Transverse colon (tissue), 4 donors: ENCODE measurements around the gene SLC13A1. TPM values are rescaled to one million over a fixed set of nuclear protein-coding genes. Genes with fewer than 3 reads are reported as not detected.

ENCODE experiments used
- DNase-seq: peaks from one replicate; pipeline ENCODE4 v3.0.0-alpha.2; 2019
- H3K27ac ChIP-seq, 4 donors: fragments of 200-600 bp; sonication (generic); 2 replicates each; pipeline ENCODE4 v1.5.1; 2016 to 2018; ENCODE audit warnings: inconsistent platforms in 4 of 4
- H3K27me3 ChIP-seq: fragments of 200-600 bp; sonication (generic); 2 replicates; pipeline ENCODE4 v1.5.1; 2017; ENCODE audit warnings: inconsistent platforms
- H3K36me3 ChIP-seq, 4 donors: fragments of 200-600 bp; sonication (generic); 2 replicates each; pipeline ENCODE4 v1.5.1; 2017 to 2019; ENCODE audit warnings: inconsistent platforms in 4 of 4
- H3K4me1 ChIP-seq, 4 donors: fragments of 200-600 bp; sonication (generic); 2 replicates each; pipeline ENCODE4 v1.5.1; 2017 to 2020; ENCODE audit warnings: inconsistent platforms in 4 of 4
- H3K4me3 ChIP-seq, 4 donors: fragments of 200-600 bp; sonication (generic); 1 replicate in 1 of 4; 2 replicates in 3 of 4; pipeline versions ENCODE4 v1.5.1 to v1.6.1; 2017 to 2019; ENCODE audit warnings: inconsistent platforms in 4 of 4
- H3K9me3 ChIP-seq, 2 donors: fragments of 200-600 bp; sonication (generic); 2 replicates each; pipeline ENCODE4 v1.5.1; 2017 to 2019; ENCODE audit warnings: inconsistent platforms in 2 of 2
- CTCF ChIP-seq, 5 experiments: fragments of 200-600 bp in 3 of 5; fragments of 450-650 bp in 2 of 5; sonication (generic) in 3 of 5; IDR thresholded peaks; 1 replicate in 2 of 5; 2 replicates in 3 of 5; pipeline ENCODE4 v1.5.1; 2016 to 2017; ENCODE audit warnings: antibody characterized with exemption in 5 of 5, inconsistent platforms in 3 of 5, mild to moderate bottlenecking in 2 of 5, moderate library complexity in 1 of 5
- EP300 ChIP-seq: sonication (generic); formaldehyde crosslinking; IDR thresholded peaks from one replicate; pipeline ENCODE4 v1.6.1; 2017; ENCODE audit warnings: antibody characterized with exemption, low read depth
- POLR2A ChIP-seq: fragments of 450-650 bp; IDR thresholded peaks from one replicate; pipeline ENCODE4 v1.6.1; 2016; ENCODE audit warnings: antibody characterized with exemption, mild to moderate bottlenecking, moderate library complexity
- POLR2AphosphoS5 ChIP-seq, 3 donors: sonication (generic); formaldehyde crosslinking; IDR thresholded peaks; one replicate each; pipeline ENCODE4 v1.6.1; 2016; ENCODE audit warnings: antibody characterized with exemption in 3 of 3
- WGBS, 2 donors: methylation state at CpG; one replicate each; pipeline ENCODE4 v1.1.5; 2018; ENCODE audit warnings: low coverage in 1 of 2; 5-methylcytosine and 5-hydroxymethylcytosine counted together
- in situ Hi-C, 4 donors: fragments of 200-750 bp; cut with MboI; loops; one replicate each; pipeline versions ENCODE4 v1.15.0 to v1.15.1; 2017; ENCODE audit warnings: low sequenced_read_pairs in 3 of 4, low pct_ligation_motif_present in 1 of 4, low pct_unique_long_range_greater_than_20kb in 1 of 4
- intact Hi-C: fragments of 100-400 bp; cut with DNase I; formaldehyde crosslinking; loops from one replicate; pipeline ENCODE4 v1.15.1; 2023; ENCODE audit warnings: low total_unique reads
- total RNA-seq, 4 donors: library from RNA; depleted of rRNA; stranded (reverse); fragments of >200 nt; gene quantifications; one replicate each; pipeline ENCODE4 v1.1.0, GENCODE V29; 2016

SLC13A1 gene
- 1 to 10 TPM in 2 of 4 donors, not detected in 2; 2.1 to 7.5 TPM for total RNA-seq

- no peak within 1 kb of the TSS for H3K4me3 ChIP-seq
- intact Hi-C loops, result no loop called here
- no peaks in the 10 kb centered on the region for H3K36me3 ChIP-seq
- DNase-seq, result no peak
- peak within 1 kb of the TSS in 2 of 4 donors; percentile 1 to 4 for H3K27ac ChIP-seq
- TF ChIP-seq EP300, result no peak
- TF ChIP-seq POLR2A, result no peak
- no peak for TF ChIP-seq CTCF (IDR thresholded peaks at IDR 0.05)
- no peak for TF ChIP-seq POLR2AphosphoS5 (IDR thresholded peaks at IDR 0.05)
- WGBS, 2 donors, result 47 to 57% methylated on average over 4 of the region's 4 CpGs
- no peaks in the 10 kb centered on the region for H3K27me3 ChIP-seq
- H3K4me1 ChIP-seq, result peaks cover 0 to 12% (median 0%) of the 10 kb centered on the region in 4 donors
- in situ Hi-C loops, result no loop called here
- no peaks in the 10 kb centered on the region for H3K9me3 ChIP-seq
Measured at GRCh38 chr7:123199883-123200282, at the start of gene SLC13A1. Gene SLC13A1, minus strand, starts transcription at chr7:123199969. Its CDS starts 23 bp downstream, at chr7:123199946.

GRCh38 chr7:123244768-123245167 lies 45.0 kb upstream of the SLC13A1 start:
- WGBS, 2 donors, result 60 to 71% methylated on average over 1 of the region's 1 CpG
- Histone ChIP-seq H3K4me1 (peaks cover 0 to 17% (median 4%) of the 10 kb centered on the region in 4 donors), H3K9me3 (no peaks in the 10 kb centered on the region), H3K27ac (no peak overlapping the region), H3K36me3 (no peaks in the 10 kb centered on the region), H3K4me3 (no peak overlapping the region), H3K27me3 (no peaks in the 10 kb centered on the region)
- TF ChIP-seq CTCF (IDR thresholded peaks at IDR 0.05) (no peak), POLR2A (no peak)
- intact Hi-C loops (no loop called here), in situ Hi-C loops (no loop called here)
- no peak for DNase-seq

GRCh38 chr7:123242467-123243092 lies 42.8 kb upstream of the SLC13A1 start:
- intact Hi-C loops, result no loop called here
- DNase-seq, result peak; percentile 8
- Histone ChIP-seq H3K4me3 (no peak overlapping the region), H3K36me3 (no peaks in the 10 kb centered on the region), H3K27ac (peak overlapping the region in 2 of 4 donors; percentile 31 to 39), H3K9me3 (no peaks in the 10 kb centered on the region), H3K4me1 (peaks cover 0 to 17% (median 4%) of the 10 kb centered on the region in 4 donors), H3K27me3 (no peaks in the 10 kb centered on the region)
- WGBS, 2 donors, result 17 to 32% methylated on average over 5 of the region's 5 CpGs
- in situ Hi-C loops, result no loop called here
- TF ChIP-seq EP300 (no peak), POLR2AphosphoS5 (IDR thresholded peaks at IDR 0.05) (no peak), CTCF (IDR thresholded peaks at IDR 0.05) (no peak), POLR2A (no peak)

GRCh38 chr7:123241809-123242208 lies 42.0 kb upstream of the SLC13A1 start:
- no peak for TF ChIP-seq POLR2AphosphoS5 (IDR thresholded peaks at IDR 0.05)
- TF ChIP-seq EP300, result no peak
- TF ChIP-seq POLR2A, result no peak
- no peak for TF ChIP-seq CTCF (IDR thresholded peaks at IDR 0.05)
- DNase-seq, result no peak
- no peaks in the 10 kb centered on the region for H3K9me3 ChIP-seq
- no peaks in the 10 kb centered on the region for H3K36me3 ChIP-seq
- no peak overlapping the region for H3K4me3 ChIP-seq
- intact Hi-C loops (no loop called here), in situ Hi-C loops (no loop called here)
- H3K4me1 ChIP-seq, result peaks cover 0 to 17% (median 4%) of the 10 kb centered on the region in 4 donors
- H3K27me3 ChIP-seq, result no peaks in the 10 kb centered on the region
- 71 to 85% methylated on average over 3 of the region's 3 CpGs for WGBS, 2 donors
- H3K27ac ChIP-seq, result no peak overlapping the region
